Urothelium cell line (cell line): ENCODE measurements around the gene TKTL2.
"Not testable (repeated sequence)": the region's sequence is repeated elsewhere in the genome, so short reads cannot be mapped to it uniquely, and the experiment has no call there.

Experiments used
- DNase-seq: peaks from one replicate; pipeline ENCODE4 v3.0.0; 2011; ENCODE audit warnings: low spot score, mixed read lengths
- FAIRE-seq: peaks from 2 replicates; lab custom pipeline; 2011; peaks lifted over from hg19 to GRCh38; lab: Jason Lieb, UNC

The TKTL2 gene

GRCh38 chr4:163447481-163447880 is 26.1 kb downstream of the TKTL2 start:
- FAIRE-seq (no peak), DNase-seq (no peak)

- not testable (repeated sequence) for FAIRE-seq
Observed at GRCh38 chr4:163447023-163447422, 26.5 kb downstream of the TKTL2 start.

GRCh38 chr4:163440040-163440439 is 33.5 kb downstream of the TKTL2 start:
- no peak for FAIRE-seq
- DNase-seq: no peak

More at GRCh38 chr4:163447023-163447422, 26.5 kb downstream of the TKTL2 start:
- DNase-seq: not testable (repeated sequence)
